Left ventricle myocardium inferior (tissue), 1 donor: Measurements from ENCODE around the gene KBTBD12. TPM values are rescaled to one million over a fixed set of nuclear protein-coding genes. Genes with fewer than 3 reads are reported as not detected.
A peak's percentile ranks its signal among the peaks of the same experiment; 100 is the strongest.

Experiments
- DNase-seq: peaks from one replicate; pipeline ENCODE4 v3.0.0-alpha.2; 2020
- H3K27ac ChIP-seq: fragments of 200-600 bp; replicated peaks from 2 replicates; pipeline ENCODE4 v1.8.0; 2021
- H3K27me3 ChIP-seq: fragments of 200-600 bp; 2 replicates; pipeline ENCODE4 v1.8.0; 2021; ENCODE audit warnings: low read depth
- H3K36me3 ChIP-seq: fragments of 200-600 bp; 2 replicates; pipeline ENCODE4 v1.8.0; 2021
- H3K4me1 ChIP-seq: fragments of 200-600 bp; 2 replicates; pipeline ENCODE4 v1.8.0; 2021
- H3K4me3 ChIP-seq: fragments of 200-600 bp; 2 replicates; pipeline ENCODE4 v1.8.0; 2021; ENCODE audit warnings: mild to moderate bottlenecking, moderate library complexity
- H3K9me3 ChIP-seq: fragments of 200-600 bp; replicated peaks from 2 replicates; pipeline ENCODE4 v1.8.0; 2021
- CTCF ChIP-seq: fragments of 200-600 bp; IDR thresholded peaks from 2 replicates; pipeline ENCODE4 v1.8.0; 2021; ENCODE audit warnings: antibody characterized with exemption, mild to moderate bottlenecking, borderline replicate concordance
- intact Hi-C: fragments of 100-400 bp; cut with micrococcal nuclease; formaldehyde crosslinking; loops from one replicate; pipeline ENCODE4 v1.11.0; 2022
- total RNA-seq: library from RNA; stranded (reverse); fragmentation: NEBNext Ultra II Directional; extraction: Animal tissue kit (Norgen Biotek cat#: 25700); gene quantifications from one replicate; pipeline ENCODE4 v1.2.1, GENCODE V29; 2021
- donor health status: DM: no; HTN: yes; CAD: no; lungs with severe emphysema.

The KBTBD12 gene
- total RNA-seq, 1 donor from 2014 or later = 41.8 TPM

- no peak overlapping the region for H3K4me3 ChIP-seq
- H3K27ac ChIP-seq = peak overlapping the region; percentile 90
- DNase-seq = no peak
- no peaks in the 10 kb centered on the region for H3K27me3 ChIP-seq
- no peak for TF ChIP-seq CTCF
- H3K9me3 ChIP-seq = no peaks in the 10 kb centered on the region
- H3K36me3 ChIP-seq = no peaks in the 10 kb centered on the region
- peaks cover 51% of the 10 kb centered on the region for H3K4me1 ChIP-seq
- intact Hi-C loops = no loop called here
Measured at GRCh38 chr3:127961124-127961523, 46.1 kb downstream of the KBTBD12 start.

GRCh38 chr3:127961963-127962362, 46.9 kb downstream of the KBTBD12 start:
- DNase-seq = no peak
- Histone ChIP-seq H3K4me3 (no peak overlapping the region), H3K9me3 (no peaks in the 10 kb centered on the region), H3K27ac (peak overlapping the region; percentile 90), H3K36me3 (no peaks in the 10 kb centered on the region), H3K4me1 (peaks cover 50% of the 10 kb centered on the region), H3K27me3 (no peaks in the 10 kb centered on the region)
- intact Hi-C loops = no loop called here
- TF ChIP-seq CTCF = no peak

- Histone ChIP-seq H3K4me3 (no peak overlapping the region), H3K9me3 (no peaks in the 10 kb centered on the region), H3K36me3 (no peaks in the 10 kb centered on the region), H3K27ac (peak overlapping the region; percentile 90), H3K4me1 (peaks cover 50% of the 10 kb centered on the region), H3K27me3 (no peaks in the 10 kb centered on the region)
- no peak for TF ChIP-seq CTCF
- intact Hi-C loops = no loop called here
- no peak for DNase-seq
Measured at GRCh38 chr3:127962937-127963336, 47.9 kb downstream of the KBTBD12 start.

GRCh38 chr3:127964053-127964452, 49.0 kb downstream of the KBTBD12 start:
- H3K9me3 ChIP-seq = no peaks in the 10 kb centered on the region
- no peaks in the 10 kb centered on the region for H3K27me3 ChIP-seq
- TF ChIP-seq CTCF = no peak
- peaks cover 50% of the 10 kb centered on the region for H3K4me1 ChIP-seq
- peak overlapping the region; percentile 90 for H3K27ac ChIP-seq
- H3K36me3 ChIP-seq = no peaks in the 10 kb centered on the region
- intact Hi-C loops = no loop called here
- DNase-seq = no peak
- no peak overlapping the region for H3K4me3 ChIP-seq

GRCh38 chr3:127964816-127965215, 49.8 kb downstream of the KBTBD12 start:
- Histone ChIP-seq H3K4me3 (no peak overlapping the region), H3K36me3 (no peaks in the 10 kb centered on the region), H3K4me1 (peaks cover 44% of the 10 kb centered on the region), H3K9me3 (no peaks in the 10 kb centered on the region), H3K27ac (peak overlapping the region; percentile 90), H3K27me3 (no peaks in the 10 kb centered on the region)
- DNase-seq = no peak
- no peak for TF ChIP-seq CTCF
- intact Hi-C loops = no loop called here

GRCh38 chr3:127967316-127967715, 52.3 kb downstream of the KBTBD12 start:
- Histone ChIP-seq H3K36me3 (no peaks in the 10 kb centered on the region), H3K27me3 (no peaks in the 10 kb centered on the region), H3K9me3 (no peaks in the 10 kb centered on the region), H3K4me3 (no peak overlapping the region), H3K4me1 (peaks cover 20% of the 10 kb centered on the region), H3K27ac (no peak overlapping the region)
- intact Hi-C loops = no loop called here
- TF ChIP-seq CTCF = no peak
- no peak for DNase-seq
